Left hindlimb (tissue), 1 donor: ENCODE measurements around the gene KAT8.

ENCODE experiments used
- DNase-seq: peaks from one replicate; pipeline ENCODE4 v3.0.0-alpha.2; 2018

KAT8 gene

GRCh38 chr16:31108794-31109558, 8.5 kb upstream of the KAT8 start:
- DNase-seq, result no peak

GRCh38 chr16:31109622-31110021, 7.8 kb upstream of the KAT8 start:
- DNase-seq, result no peak

- DNase-seq, result no peak
Observed at GRCh38 chr16:31110106-31111034, 7.1 kb upstream of the KAT8 start.

- no peak for DNase-seq
Observed at GRCh38 chr16:31111881-31112466, 5.5 kb upstream of the KAT8 start.

GRCh38 chr16:31112711-31113110, 4.8 kb upstream of the KAT8 start:
- DNase-seq, result no peak

GRCh38 chr16:31113121-31114120, 4.0 kb upstream of the KAT8 start:
- DNase-seq, result no peak

GRCh38 chr16:31114468-31114867, 3.0 kb upstream of the KAT8 start:
- DNase-seq, result no peak

GRCh38 chr16:31118223-31119155, 1.0 kb downstream of the KAT8 start:
- DNase-seq, result peak; percentile 21

- peak; percentile 16 for DNase-seq
Observed at GRCh38 chr16:31120129-31120528, 2.7 kb downstream of the KAT8 start.

GRCh38 chr16:31125844-31126243, 8.4 kb downstream of the KAT8 start:
- DNase-seq, result no peak

GRCh38 chr16:31127182-31127581, 9.7 kb downstream of the KAT8 start:
- no peak for DNase-seq

- no peak for DNase-seq
Observed at GRCh38 chr16:31128711-31129567, 11.5 kb downstream of the KAT8 start.

- DNase-seq, result no peak
Observed at GRCh38 chr16:31129568-31130335, 12.3 kb downstream of the KAT8 start.

GRCh38 chr16:31130336-31130891, 12.9 kb downstream of the KAT8 start:
- DNase-seq, result no peak

GRCh38 chr16:31130899-31131298, 13.4 kb downstream of the KAT8 start:
- DNase-seq, result no peak

- peak; percentile 15 for DNase-seq
Observed at GRCh38 chr16:31131416-31131815, 14.0 kb downstream of the KAT8 start.

GRCh38 chr16:31131841-31132271, 14.4 kb downstream of the KAT8 start:
- DNase-seq, result peak; percentile 4

GRCh38 chr16:31132303-31132979, 15.0 kb downstream of the KAT8 start:
- DNase-seq, result peak; percentile 27
